Heart left ventricle (tissue), 16 donors: Measurements from ENCODE around the gene SSU72. TPM values are rescaled to one million over a fixed set of nuclear protein-coding genes. Genes with fewer than 3 reads are reported as not detected.

Experiments
- ATAC-seq, 4 donors: fragments of 200-7000 bp; cut with Tn5 transposase; one replicate each; pipeline ENCODE4 v1.9.1; 2020 to 2022; ENCODE audit warnings: moderate library complexity in 4 of 4, mild to moderate bottlenecking in 3 of 4, moderate number of reproducible peaks in 1 of 4
- DNase-seq, 5 donors: peaks; one replicate each; pipeline ENCODE4 v3.0.0-alpha.2; 2020
- H3K27ac ChIP-seq, 12 donors: fragments of 200-600 bp; sonication (generic) in 4 of 12; one replicate each; pipeline versions ENCODE4 v1.5.0 to v1.8.0; 2016 to 2022; ENCODE audit warnings: mild to moderate bottlenecking in 2 of 12
- H3K27me3 ChIP-seq, 9 donors: fragments of 200-600 bp; sonication (generic) in 2 of 9; one replicate each; pipeline versions ENCODE4 v1.5.1 to v1.8.0; 2016 to 2022; ENCODE audit warnings: mild to moderate bottlenecking in 3 of 9
- H3K36me3 ChIP-seq, 9 donors: fragments of 200-600 bp; sonication (generic) in 2 of 9; one replicate each; pipeline versions ENCODE4 v1.5.0 to v1.8.0; 2018 to 2022; ENCODE audit warnings: mild to moderate bottlenecking in 2 of 9
- H3K4me1 ChIP-seq, 12 donors: fragments of 200-600 bp; sonication (generic) in 4 of 12; one replicate each; pipeline versions ENCODE4 v1.5.0 to v1.8.0; 2016 to 2022; ENCODE audit warnings: mild to moderate bottlenecking in 3 of 12
- H3K4me3 ChIP-seq, 12 donors: fragments of 200-600 bp; sonication (generic) in 4 of 12; one replicate each; pipeline versions ENCODE4 v1.5.0 to v1.8.0; 2017 to 2022; ENCODE audit warnings: mild to moderate bottlenecking in 9 of 12, moderate library complexity in 4 of 12
- H3K9me3 ChIP-seq, 12 donors: fragments of 200-600 bp; sonication (generic) in 4 of 12; one replicate each; pipeline versions ENCODE4 v1.5.0 to v1.8.0; 2016 to 2022; ENCODE audit warnings: mild to moderate bottlenecking in 1 of 12
- CTCF ChIP-seq, 12 donors: fragments of 200-600 bp; sonication (generic) in 4 of 12; IDR thresholded peaks; one replicate each; pipeline versions ENCODE4 v1.5.0 to v1.8.0; 2018 to 2022; ENCODE audit warnings: antibody characterized with exemption in 12 of 12, mild to moderate bottlenecking in 5 of 12
- POLR2A ChIP-seq, 2 donors: fragments of 450-650 bp; IDR thresholded peaks; one replicate each; pipeline ENCODE4 v1.6.1; 2017; ENCODE audit warnings: antibody characterized with exemption in 2 of 2, mild to moderate bottlenecking in 2 of 2, moderate library complexity in 2 of 2
- WGBS, 4 donors: extraction: QIAGEN DNeasy Blood & Tissue Kit in 2 of 4; methylation state at CpG; one replicate each; pipeline versions ENCODE4 v1.1.5 to v1.1.7; 2013 to 2018; 5-methylcytosine and 5-hydroxymethylcytosine counted together
- intact Hi-C, 10 donors: fragments of 100-400 bp; cut with DNase I; formaldehyde crosslinking; loops; one replicate each; pipeline versions ENCODE4 v1.11.1 to v1.14.2; 2022
- polyA plus RNA-seq, 2 donors: library from polyadenylated mRNA; stranded (reverse); fragments of 200-250 nt; gene quantifications; one replicate each; pipeline ENCODE4 v1.2.3, GENCODE V29; 2013
- total RNA-seq, 9 donors: library from RNA; depleted of rRNA in 2 of 9; stranded (reverse); fragments of >200 nt in 2 of 9; fragmentation: NEBNext Ultra II Directional in 3 of 9; extraction: Animal tissue kit (Norgen Biotek cat#: 25700) in 3 of 9; gene quantifications; one replicate each; pipeline versions ENCODE4 v1.1.0 to v1.2.4, GENCODE V29; 2016 to 2023
- donor health status: ischemic (EF 13 %, LVEDD 7.1; RV severe dilation, severe dysfunction).
- donor health status: healthy with polysubstance abuse.
- donor health status: DM: no; HTN: yes; CAD: no.
- donor health status: DM: no; HTN: no; CAD: no.
- donor health status: ischemic (EF 25% LVEDD 6.9; RV normal size, moderate dysfunction).
- donor health status: ischemic (EF 25% LVEDD 5.7; RV mildly dilated, moderate dysfunction).
- donor health status: healthy.
- donor health status: DM: yes; HTN: yes; CAD: no.
- donor health status: ischemic (EF 35%, LVEDD 5.7; RV mildly dilated, moderate dysfunction).
- donor health status: nonischemic (EF 11% LVEDD 7.7; RV severe dilation, severe dysfunction).
- donor health status: DM: yes; HTN: yes; CAD: no.
- donor health status: PGD.
- donor health status: ischemic (EF 29% LVEDD 5.4; RV normal size, mild dysfunction).
- donor health status: nonischemic (EF 23%, LVEDD 6.1; RV moderate dilation, normal function).

SSU72 gene
- total and polyA plus RNA-seq, 11 donors, result 76.3 to 160 (median 111) TPM

GRCh38 chr1:1620433-1621139 lies 45.9 kb upstream of the SSU72 start:
- Histone ChIP-seq H3K4me1 (peaks cover 7 to 58% (median 31%) of the 10 kb centered on the region in 12 donors), H3K36me3 (peaks cover 0 to 26% (median 12%) of the 10 kb centered on the region in 9 donors), H3K4me3 (no peak overlapping the region), H3K27me3 (no peaks in the 10 kb centered on the region), H3K27ac (peak overlapping the region in 10 of 12 donors; percentile 17 to 88 (median 76)), H3K9me3 (no peaks in the 10 kb centered on the region)
- intact Hi-C loops, result no loop called here
- TF ChIP-seq CTCF (IDR thresholded peaks at IDR 0.05) (peak in 1 of 12 donors; percentile 4), POLR2A (IDR thresholded peaks at IDR 0.05) (no peak)
- 77 to 88% (median 85%) methylated on average over 16 of the region's 16 CpGs for WGBS, 4 donors
- peak; percentile 13 to 57 (median 20) for DNase-seq
- no peak for ATAC-seq

- Histone ChIP-seq H3K4me1 (peaks cover 6 to 53% (median 27%) of the 10 kb centered on the region in 12 donors), H3K27me3 (no peaks in the 10 kb centered on the region), H3K9me3 (no peaks in the 10 kb centered on the region), H3K36me3 (peaks cover 0 to 26% (median 12%) of the 10 kb centered on the region in 9 donors), H3K4me3 (no peak overlapping the region), H3K27ac (peak overlapping the region in 10 of 12 donors; percentile 17 to 88 (median 76))
- intact Hi-C loops, result loop anchor here in 1 of 10 donors (10.0 kb wide), 2 partner anchors 105 to 505 kb away; partner anchors contain the start of genes ATAD3A and C1orf159
- 48 to 83% (median 64%) methylated on average over 4 to 14 of the region's 14 CpGs for WGBS, 4 donors
- DNase-seq (peak; percentile 52 to 83 (median 65)), ATAC-seq (peak in 3 of 4 donors; percentile 3 to 43 (median 29))
- TF ChIP-seq CTCF (IDR thresholded peaks at IDR 0.05) (peak in 7 of 12 donors; percentile 10 to 43 (median 33)), POLR2A (IDR thresholded peaks at IDR 0.05) (no peak)
Measured at GRCh38 chr1:1619917-1620361, 45.3 kb upstream of the SSU72 start.

- Histone ChIP-seq H3K4me1 (peaks cover 7 to 62% (median 40%) of the 10 kb centered on the region in 12 donors), H3K27ac (peak overlapping the region in 1 of 12 donors; percentile 88)
- DNase-seq, result peak; percentile 6 to 56 (median 26)
Measured at GRCh38 chr1:1618396-1619068, 43.9 kb upstream of the SSU72 start.

More at GRCh38 chr1:1618396-1619068, 43.9 kb upstream of the SSU72 start:
- no peak for ATAC-seq
- WGBS, 4 donors, result 92 to 95% (median 94%) methylated on average over 8 to 9 of the region's 9 CpGs
- peaks cover 0 to 19% (median 7%) of the 10 kb centered on the region in 9 donors for H3K36me3 ChIP-seq
- intact Hi-C loops, result loop anchor here in 1 of 10 donors (10.0 kb wide), 2 partner anchors 104 to 504 kb away; partner anchors contain the start of genes ATAD3A and C1orf159
- no peaks in the 10 kb centered on the region for H3K9me3 ChIP-seq
- no peaks in the 10 kb centered on the region for H3K27me3 ChIP-seq
- H3K4me3 ChIP-seq, result no peak overlapping the region
- TF ChIP-seq POLR2A (IDR thresholded peaks at IDR 0.05), result no peak
- TF ChIP-seq CTCF (IDR thresholded peaks at IDR 0.05), result no peak
